Trophoblast cell (in vitro differentiated cells and primary cell): ENCODE results near the gene ABHD5.
"Not testable (repeated sequence)": the region's sequence is repeated elsewhere in the genome, so short reads cannot be mapped to it uniquely, and the experiment has no call there.

Source experiments
- DNase-seq, 2 donors: peaks; one replicate each; pipeline ENCODE4 v3.0.0-alpha.2; 2016
- H2AFZ ChIP-seq: 2 replicates; pipeline ENCODE4 v1.6.1; 2013; ENCODE audit warnings: low read length, moderate library complexity, mild to moderate bottlenecking; ENCODE audit not compliant: insufficient read depth, poor library complexity
- H2AK5ac ChIP-seq: 2 replicates; pipeline ENCODE4 v1.6.1; 2013; ENCODE audit warnings: mild to moderate bottlenecking, low read length
- H2BK120ac ChIP-seq: 2 replicates; pipeline ENCODE4 v1.6.1; 2013; ENCODE audit warnings: low read length, mild to moderate bottlenecking, moderate library complexity; ENCODE audit not compliant: insufficient read depth, poor library complexity
- H2BK12ac ChIP-seq: 2 replicates; pipeline ENCODE4 v1.6.1; 2013; ENCODE audit warnings: mild to moderate bottlenecking, low read length, moderate library complexity
- H2BK5ac ChIP-seq: 2 replicates; pipeline ENCODE4 v1.6.1; 2013; ENCODE audit warnings: low read length, low read depth, moderate library complexity, mild to moderate bottlenecking; ENCODE audit not compliant: poor library complexity
- H3K14ac ChIP-seq: 2 replicates; pipeline ENCODE4 v1.6.1; 2013; ENCODE audit warnings: mild to moderate bottlenecking, low read length
- H3K18ac ChIP-seq: 2 replicates; pipeline ENCODE4 v1.6.1; 2013; ENCODE audit warnings: mild to moderate bottlenecking, low read length
- H3K23ac ChIP-seq: 2 replicates; pipeline ENCODE4 v1.6.1; 2013; ENCODE audit warnings: low read length
- H3K27ac ChIP-seq: 2 replicates; pipeline ENCODE4 v1.5.1; 2013; ENCODE audit warnings: low read depth, mild to moderate bottlenecking, inconsistent platforms, low read length, moderate library complexity
- H3K27me3 ChIP-seq: 2 replicates; pipeline ENCODE4 v1.6.1; 2013; ENCODE audit warnings: inconsistent platforms, mild to moderate bottlenecking, low read length, moderate library complexity; ENCODE audit not compliant: insufficient read depth
- H3K36me3 ChIP-seq, 2 experiments: 1 replicate in 1 of 2; 2 replicates in 1 of 2; pipeline ENCODE4 v1.6.1; 2013; ENCODE audit warnings: low read length in 2 of 2, mild to moderate bottlenecking in 2 of 2, moderate library complexity in 1 of 2; ENCODE audit not compliant: insufficient read depth in 2 of 2, control insufficient read depth in 1 of 2
- H3K4ac ChIP-seq: 2 replicates; pipeline ENCODE4 v1.6.1; 2013; ENCODE audit warnings: low read depth, mild to moderate bottlenecking, low read length, moderate library complexity
- H3K4me1 ChIP-seq, 2 experiments: 1 replicate in 1 of 2; 2 replicates in 1 of 2; pipeline ENCODE4 v1.6.1; 2013; ENCODE audit warnings: low read length in 2 of 2, mild to moderate bottlenecking in 2 of 2, moderate library complexity in 1 of 2; ENCODE audit not compliant: insufficient read depth in 2 of 2, control insufficient read depth in 1 of 2
- H3K4me2 ChIP-seq: 2 replicates; pipeline ENCODE4 v1.6.1; 2013; ENCODE audit warnings: inconsistent platforms, mild to moderate bottlenecking, low read length, moderate library complexity
- H3K4me3 ChIP-seq: 2 replicates; pipeline ENCODE4 v1.5.1; 2013; ENCODE audit warnings: mild to moderate bottlenecking, low read depth, low read length, inconsistent platforms
- H3K79me1 ChIP-seq: one replicate; pipeline ENCODE4 v1.6.1; 2013; ENCODE audit warnings: low read length
- H3K79me2 ChIP-seq: 2 replicates; pipeline ENCODE4 v1.6.1; 2013; ENCODE audit warnings: low read length, mild to moderate bottlenecking; ENCODE audit not compliant: control insufficient read depth, insufficient read depth, poor library complexity
- H3K9ac ChIP-seq: 2 replicates; pipeline ENCODE4 v1.6.1; 2013; ENCODE audit warnings: mild to moderate bottlenecking, low read length
- H3K9me3 ChIP-seq: 2 replicates; pipeline ENCODE4 v1.6.1; 2013; ENCODE audit warnings: low read depth, mild to moderate bottlenecking, control low read depth, inconsistent platforms, low read length; ENCODE audit not compliant: insufficient read depth
- H4K12ac ChIP-seq: 2 replicates; pipeline ENCODE4 v1.6.1; 2013; ENCODE audit warnings: low read depth, mild to moderate bottlenecking, low read length, moderate library complexity
- H4K8ac ChIP-seq: 2 replicates; pipeline ENCODE4 v1.6.1; 2013; ENCODE audit warnings: low read depth, mild to moderate bottlenecking, low read length, moderate library complexity
- H4K91ac ChIP-seq: one replicate; pipeline ENCODE4 v1.6.1; 2013; ENCODE audit warnings: low read depth, mild to moderate bottlenecking, low read length, moderate library complexity
- WGBS: extraction: QIAGEN DNeasy Blood & Tissue Kit; methylation state at CpG from one replicate; pipeline ENCODE4 v1.1.7; 2013; ENCODE audit warnings: missing lambda C conversion rate; ENCODE audit not compliant: insufficient read length, insufficient coverage; ENCODE audit errors: extremely low coverage; 5-methylcytosine and 5-hydroxymethylcytosine counted together

Gene ABHD5

GRCh38 chr3:43678887-43679449, 11.8 kb upstream of the ABHD5 start:
- not testable (repeated sequence) for H3K79me1 ChIP-seq, H3K14ac ChIP-seq, H3K4me3 ChIP-seq, H3K27me3 ChIP-seq, H3K4me2 ChIP-seq, H3K4ac ChIP-seq, DNase-seq, H3K23ac ChIP-seq, H3K4me1 ChIP-seq, H3K27ac ChIP-seq, H2BK120ac ChIP-seq, H3K18ac ChIP-seq, H4K12ac ChIP-seq, H3K9ac ChIP-seq, H3K79me2 ChIP-seq, H2BK12ac ChIP-seq, H4K91ac ChIP-seq, H2AFZ ChIP-seq, H3K9me3 ChIP-seq, H3K36me3 ChIP-seq, H2AK5ac ChIP-seq, H2BK5ac ChIP-seq, H4K8ac ChIP-seq
- no CpG with 5 or more reads among the region's 20 CpGs for WGBS

- H3K27me3 ChIP-seq, H3K23ac ChIP-seq, H3K79me1 ChIP-seq, H4K91ac ChIP-seq, H4K12ac ChIP-seq, H2BK120ac ChIP-seq, H3K27ac ChIP-seq, H3K9me3 ChIP-seq, H3K36me3 ChIP-seq, H2AK5ac ChIP-seq, H3K4me2 ChIP-seq, H3K9ac ChIP-seq, H3K79me2 ChIP-seq, H3K4me1 ChIP-seq, H4K8ac ChIP-seq, H3K14ac ChIP-seq, H2AFZ ChIP-seq, H3K18ac ChIP-seq, H3K4me3 ChIP-seq, DNase-seq, H3K4ac ChIP-seq, H2BK5ac ChIP-seq, H2BK12ac ChIP-seq: not testable (repeated sequence)
- WGBS = no CpG with 5 or more reads among the region's 4 CpGs
Observed at GRCh38 chr3:43680857-43681256, 9.9 kb upstream of the ABHD5 start.

- Histone ChIP-seq H3K23ac (no peak overlapping the region), H3K27me3 (no peaks in the 10 kb centered on the region), H2BK120ac (no peak overlapping the region), H3K4me2 (no peak overlapping the region), H3K9ac (no peak overlapping the region), H3K27ac (no peak overlapping the region), H3K9me3 (peaks cover 2% of the 10 kb centered on the region), H4K91ac (no peak overlapping the region), H3K18ac (no peak overlapping the region), H3K4me3 (no peak overlapping the region), H3K36me3 (no peaks in the 10 kb centered on the region), H2BK12ac (no peak overlapping the region), H3K79me1 (no peaks in the 10 kb centered on the region), H3K79me2 (no peaks in the 10 kb centered on the region), H3K14ac (no peak overlapping the region), H2AK5ac (no peak overlapping the region), H2BK5ac (no peak overlapping the region), H2AFZ (no peak overlapping the region), H3K4ac (no peak overlapping the region), H3K4me1 (peaks cover 0 to 6% of the 10 kb centered on the region in 2 experiments), H4K12ac (no peak overlapping the region), H4K8ac (no peak overlapping the region)
- no peak for DNase-seq
- no CpG with 5 or more reads among the region's 3 CpGs for WGBS
Observed at GRCh38 chr3:43684944-43685343, 5.8 kb upstream of the ABHD5 start.

- H3K9ac ChIP-seq = no peak overlapping the region
- no peak overlapping the region for H3K4me3 ChIP-seq
- no peak overlapping the region for H2BK120ac ChIP-seq
- H4K12ac ChIP-seq = no peak overlapping the region
- H3K18ac ChIP-seq = no peak overlapping the region
- no peak overlapping the region for H3K14ac ChIP-seq
- no peak overlapping the region for H2AFZ ChIP-seq
- no peak overlapping the region for H3K4me2 ChIP-seq
- H3K36me3 ChIP-seq = no peaks in the 10 kb centered on the region
- H4K91ac ChIP-seq = peak overlapping the region; percentile 45
- peaks cover 0 to 6% of the 10 kb centered on the region in 2 experiments for H3K4me1 ChIP-seq
- H3K9me3 ChIP-seq = peaks cover 2% of the 10 kb centered on the region
- H2AK5ac ChIP-seq = no peak overlapping the region
- no peak overlapping the region for H3K23ac ChIP-seq
- peak in 1 of 2 donors; percentile 53 for DNase-seq
- H2BK12ac ChIP-seq = no peak overlapping the region
- H3K27ac ChIP-seq = no peak overlapping the region
- peaks cover 6% of the 10 kb centered on the region for H3K79me1 ChIP-seq
- no peak overlapping the region for H3K4ac ChIP-seq
- no peak overlapping the region for H2BK5ac ChIP-seq
- H3K27me3 ChIP-seq = no peaks in the 10 kb centered on the region
- H4K8ac ChIP-seq = no peak overlapping the region
- WGBS = 100% methylated on average over 1 of the region's 4 CpGs
- H3K79me2 ChIP-seq = peaks cover 1% of the 10 kb centered on the region
Observed at GRCh38 chr3:43685921-43686320, 4.8 kb upstream of the ABHD5 start.
